Natural killer cell (primary cell): ENCODE results near the gene UBXN6. TPM values are rescaled to one million over a fixed set of nuclear protein-coding genes. Genes with fewer than 3 reads are reported as not detected.

Source experiments
- ATAC-seq, 3 donors: fragments of 150-1000 bp in 2 of 3; fragments of 200-7000 bp in 1 of 3; cut with Tn5 transposase; 1 replicate in 1 of 3; 2 replicates in 2 of 3; pipeline ENCODE4 v1.10.0; 2021; ENCODE audit warnings: mild to moderate bottlenecking in 2 of 3, moderate library complexity in 2 of 3
- DNase-seq, 2 donors: peaks; one replicate each; pipeline versions ENCODE4 v3.0.0 to v3.0.0-alpha.2; 2013 to 2021; ENCODE audit warnings: mixed read lengths in 1 of 2
- H3K27ac ChIP-seq: one replicate; pipeline ENCODE4 v1.5.1; 2013; ENCODE audit warnings: mild to moderate bottlenecking, low read length
- H3K27me3 ChIP-seq: one replicate; pipeline ENCODE4 v1.6.1; 2013; ENCODE audit warnings: low read length; ENCODE audit not compliant: control insufficient read depth, insufficient read depth
- H3K36me3 ChIP-seq: one replicate; pipeline ENCODE4 v1.6.1; 2013; ENCODE audit warnings: low read length; ENCODE audit not compliant: control insufficient read depth, insufficient read depth
- H3K4me1 ChIP-seq: one replicate; pipeline ENCODE4 v1.6.1; 2013; ENCODE audit warnings: low read length; ENCODE audit not compliant: control insufficient read depth, insufficient read depth
- H3K4me3 ChIP-seq: one replicate; pipeline ENCODE4 v1.5.1; 2013; ENCODE audit warnings: low read length
- H3K9me3 ChIP-seq: one replicate; pipeline ENCODE4 v1.6.1; 2013; ENCODE audit warnings: low read length; ENCODE audit not compliant: control insufficient read depth, insufficient read depth
- H3K27ac Mint-ChIP-seq, 2 donors: one replicate each; pipeline ENCODE4 v1.8.0; 2022; ENCODE audit warnings: mild to moderate bottlenecking in 2 of 2, mixed read lengths in 2 of 2, moderate library complexity in 1 of 2
- H3K27me3 Mint-ChIP-seq, 2 donors: one replicate each; pipeline ENCODE4 v1.8.0; 2022; ENCODE audit warnings: low read depth in 2 of 2, mixed read lengths in 2 of 2
- H3K36me3 Mint-ChIP-seq: one replicate; pipeline ENCODE4 v1.8.0; 2022; ENCODE audit warnings: mixed read lengths
- H3K4me1 Mint-ChIP-seq, 2 donors: one replicate each; pipeline ENCODE4 v1.8.0; 2022; ENCODE audit warnings: mixed read lengths in 2 of 2
- H3K4me3 Mint-ChIP-seq: one replicate; pipeline ENCODE4 v1.8.0; 2022; ENCODE audit warnings: mild to moderate bottlenecking, moderate library complexity, mixed read lengths
- H3K9me3 Mint-ChIP-seq, 2 donors: one replicate each; pipeline ENCODE4 v1.8.0; 2022; ENCODE audit warnings: mixed read lengths in 2 of 2
- WGBS: methylation state at CpG from one replicate; pipeline ENCODE4 v1.1.7; 2013; ENCODE audit warnings: missing lambda C conversion rate; ENCODE audit not compliant: insufficient coverage; 5-methylcytosine and 5-hydroxymethylcytosine counted together
- intact Hi-C: fragments of 100-400 bp; cut with micrococcal nuclease; formaldehyde crosslinking; loops from one replicate; pipeline ENCODE4 v1.14.2; 2022
- total RNA-seq, 4 donors: library from RNA; stranded (reverse); fragments of 120-200 nt in 1 of 4; gene quantifications; one replicate each; pipeline versions ENCODE4 v1.2.3 to v1.2.4, GENCODE V29; 2013 to 2022
- TF ChIP-seq, protein P1 (sequence below): fragments of 200-600 bp; IDR thresholded peaks from one replicate; pipeline ENCODE4 v1.8.0; 2022; ENCODE audit warnings: antibody characterized with exemption

UBXN6 gene
- total RNA-seq, 3 donors from 2014 or later (not counting 1 experiment from before 2014, with no cell fraction given) = 54.3 to 67.7 (median 63.3) TPM

- Histone ChIP-seq H3K4me3 (no peak overlapping the region), H3K9me3 (no peaks in the 10 kb centered on the region), H3K27ac (no peak overlapping the region), H3K4me1 (no peaks in the 10 kb centered on the region), H3K36me3 (peaks cover 50% of the 10 kb centered on the region), H3K27me3 (no peaks in the 10 kb centered on the region)
- TF ChIP-seq, protein P1, sequence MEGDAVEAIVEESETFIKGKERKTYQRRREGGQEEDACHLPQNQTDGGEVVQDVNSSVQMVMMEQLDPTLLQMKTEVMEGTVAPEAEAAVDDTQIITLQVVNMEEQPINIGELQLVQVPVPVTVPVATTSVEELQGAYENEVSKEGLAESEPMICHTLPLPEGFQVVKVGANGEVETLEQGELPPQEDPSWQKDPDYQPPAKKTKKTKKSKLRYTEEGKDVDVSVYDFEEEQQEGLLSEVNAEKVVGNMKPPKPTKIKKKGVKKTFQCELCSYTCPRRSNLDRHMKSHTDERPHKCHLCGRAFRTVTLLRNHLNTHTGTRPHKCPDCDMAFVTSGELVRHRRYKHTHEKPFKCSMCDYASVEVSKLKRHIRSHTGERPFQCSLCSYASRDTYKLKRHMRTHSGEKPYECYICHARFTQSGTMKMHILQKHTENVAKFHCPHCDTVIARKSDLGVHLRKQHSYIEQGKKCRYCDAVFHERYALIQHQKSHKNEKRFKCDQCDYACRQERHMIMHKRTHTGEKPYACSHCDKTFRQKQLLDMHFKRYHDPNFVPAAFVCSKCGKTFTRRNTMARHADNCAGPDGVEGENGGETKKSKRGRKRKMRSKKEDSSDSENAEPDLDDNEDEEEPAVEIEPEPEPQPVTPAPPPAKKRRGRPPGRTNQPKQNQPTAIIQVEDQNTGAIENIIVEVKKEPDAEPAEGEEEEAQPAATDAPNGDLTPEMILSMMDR = no peak
- no peak overlapping the region for H3K27ac Mint-ChIP-seq
- no peak for ATAC-seq
- no peaks in the 10 kb centered on the region for H3K36me3 Mint-ChIP-seq
- 99% methylated on average over 8 of the region's 8 CpGs for WGBS
- no peaks in the 10 kb centered on the region for H3K4me1 Mint-ChIP-seq
- no peaks in the 10 kb centered on the region for H3K27me3 Mint-ChIP-seq
- no peak for DNase-seq
- H3K4me3 Mint-ChIP-seq = no peak overlapping the region
- intact Hi-C loops = no loop called here
- H3K9me3 Mint-ChIP-seq = no peaks in the 10 kb centered on the region
Observed at GRCh38 chr19:4494691-4495064, 37.1 kb upstream of the UBXN6 start.

DNA sequence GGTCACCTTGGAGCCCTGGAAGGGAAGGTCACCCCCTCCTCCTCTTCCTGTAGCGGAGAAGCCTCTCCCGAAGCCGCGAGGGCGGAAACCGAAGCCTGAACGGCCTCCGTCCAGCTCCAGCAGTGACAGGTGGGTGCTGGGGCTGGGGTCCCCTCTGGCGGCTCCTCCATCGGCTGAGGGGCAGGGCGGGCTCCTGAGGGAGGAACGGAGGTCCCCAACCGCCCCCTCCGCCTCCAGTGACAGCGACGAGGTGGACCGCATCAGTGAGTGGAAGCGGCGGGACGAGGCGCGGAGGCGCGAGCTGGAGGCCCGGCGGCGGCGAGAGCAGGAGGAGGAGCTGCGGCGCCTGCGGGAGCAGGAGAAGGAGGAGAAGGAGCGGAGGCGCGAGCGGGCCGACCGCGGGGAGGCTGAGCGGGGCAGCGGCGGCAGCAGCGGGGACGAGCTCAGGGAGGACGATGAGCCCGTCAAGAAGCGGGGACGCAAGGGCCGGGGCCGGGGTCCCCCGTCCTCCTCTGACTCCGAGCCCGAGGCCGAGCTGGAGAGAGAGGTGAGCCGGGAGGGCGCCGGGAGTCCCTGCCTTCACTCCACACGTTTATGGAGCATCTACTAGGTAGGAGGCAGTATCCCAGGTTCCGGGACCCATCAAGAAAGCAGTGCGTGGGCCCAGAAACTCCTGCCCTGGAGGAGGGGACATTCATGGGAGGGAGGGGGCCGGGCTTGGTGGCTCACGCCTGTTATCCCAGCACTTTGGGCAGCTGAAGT, 36.5 kb upstream of the UBXN6 start:
- H3K4me1 ChIP-seq = no peaks in the 10 kb centered on the region
- H3K27me3 ChIP-seq = no peaks in the 10 kb centered on the region
- Mint-ChIP-seq H3K27me3 (no peaks in the 10 kb centered on the region), H3K4me1 (no peaks in the 10 kb centered on the region), H3K9me3 (no peaks in the 10 kb centered on the region), H3K36me3 (no peaks in the 10 kb centered on the region), H3K4me3 (no peak overlapping the region), H3K27ac (no peak overlapping the region)
- TF ChIP-seq, protein P1 = no peak
- DNase-seq (no peak), ATAC-seq (no peak)
- intact Hi-C loops = no loop called here
- no peak overlapping the region for H3K27ac ChIP-seq
- H3K4me3 ChIP-seq = no peak overlapping the region
- WGBS = 97% methylated on average over 61 of the region's 61 CpGs
- no peaks in the 10 kb centered on the region for H3K9me3 ChIP-seq
- H3K36me3 ChIP-seq = peaks cover 56% of the 10 kb centered on the region

- TF ChIP-seq, protein P1 = no peak
- Histone ChIP-seq H3K27me3 (no peaks in the 10 kb centered on the region), H3K4me1 (no peaks in the 10 kb centered on the region), H3K27ac (no peak overlapping the region), H3K4me3 (no peak overlapping the region), H3K36me3 (peaks cover 55% of the 10 kb centered on the region), H3K9me3 (no peaks in the 10 kb centered on the region)
- 92% methylated on average over 41 of the region's 41 CpGs for WGBS
- intact Hi-C loops = no loop called here
- H3K27ac Mint-ChIP-seq = no peak overlapping the region
- DNase-seq = no peak
- ATAC-seq = no peak
- no peaks in the 10 kb centered on the region for H3K9me3 Mint-ChIP-seq
- H3K4me1 Mint-ChIP-seq = no peaks in the 10 kb centered on the region
- H3K4me3 Mint-ChIP-seq = no peak overlapping the region
- H3K27me3 Mint-ChIP-seq = no peaks in the 10 kb centered on the region
- H3K36me3 Mint-ChIP-seq = no peaks in the 10 kb centered on the region
Observed at GRCh38 chr19:4493104-4493928, 35.7 kb upstream of the UBXN6 start.
